Mammary epithelial cell (primary cell): Measurements from ENCODE around the gene URB1.

Source experiments
- EZH2 ChIP-seq: IDR thresholded peaks from 2 replicates; pipeline ENCODE4 v1.6.1; 2012; ENCODE audit warnings: low read length, inconsistent platforms, borderline replicate concordance
- TF ChIP-seq, protein P1 (sequence below), 2 donors: IDR thresholded peaks in 1 of 2; conservative IDR thresholded peaks in 1 of 2; 2 replicates each; pipeline ENCODE4 v1.5.1; 2011 to 2012; ENCODE audit warnings: inconsistent platforms in 2 of 2, low read length in 2 of 2, mild to moderate bottlenecking in 2 of 2, control low read depth in 1 of 2, low read depth in 1 of 2; ENCODE audit not compliant: insufficient read depth in 1 of 2; ENCODE audit errors: extremely low read depth in 1 of 2

- TF ChIP-seq, protein P1, sequence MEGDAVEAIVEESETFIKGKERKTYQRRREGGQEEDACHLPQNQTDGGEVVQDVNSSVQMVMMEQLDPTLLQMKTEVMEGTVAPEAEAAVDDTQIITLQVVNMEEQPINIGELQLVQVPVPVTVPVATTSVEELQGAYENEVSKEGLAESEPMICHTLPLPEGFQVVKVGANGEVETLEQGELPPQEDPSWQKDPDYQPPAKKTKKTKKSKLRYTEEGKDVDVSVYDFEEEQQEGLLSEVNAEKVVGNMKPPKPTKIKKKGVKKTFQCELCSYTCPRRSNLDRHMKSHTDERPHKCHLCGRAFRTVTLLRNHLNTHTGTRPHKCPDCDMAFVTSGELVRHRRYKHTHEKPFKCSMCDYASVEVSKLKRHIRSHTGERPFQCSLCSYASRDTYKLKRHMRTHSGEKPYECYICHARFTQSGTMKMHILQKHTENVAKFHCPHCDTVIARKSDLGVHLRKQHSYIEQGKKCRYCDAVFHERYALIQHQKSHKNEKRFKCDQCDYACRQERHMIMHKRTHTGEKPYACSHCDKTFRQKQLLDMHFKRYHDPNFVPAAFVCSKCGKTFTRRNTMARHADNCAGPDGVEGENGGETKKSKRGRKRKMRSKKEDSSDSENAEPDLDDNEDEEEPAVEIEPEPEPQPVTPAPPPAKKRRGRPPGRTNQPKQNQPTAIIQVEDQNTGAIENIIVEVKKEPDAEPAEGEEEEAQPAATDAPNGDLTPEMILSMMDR (conservative IDR thresholded peaks at IDR 0.05 in 1 of 2, IDR thresholded peaks at IDR 0.05 in 1 of 2; ENCODE audit: extremely low read depth in 1 of 2, insufficient read depth in 1 of 2, low read depth in 1 of 2, low read length in 2 of 2), result no peak
- TF ChIP-seq EZH2, result no peak
Measured at GRCh38 chr21:32332463-32332951, 60.3 kb downstream of the URB1 start.
